Mammary epithelial cell (primary cell): Measurements from ENCODE around the gene TP73.

ENCODE experiments used
- EZH2 ChIP-seq: IDR thresholded peaks from 2 replicates; pipeline ENCODE4 v1.6.1; 2012; ENCODE audit warnings: low read length, inconsistent platforms, borderline replicate concordance
- TF ChIP-seq, protein P1 (sequence below), 2 donors: IDR thresholded peaks in 1 of 2; conservative IDR thresholded peaks in 1 of 2; 2 replicates each; pipeline ENCODE4 v1.5.1; 2011 to 2012; ENCODE audit warnings: inconsistent platforms in 2 of 2, low read length in 2 of 2, mild to moderate bottlenecking in 2 of 2, control low read depth in 1 of 2, low read depth in 1 of 2; ENCODE audit not compliant: insufficient read depth in 1 of 2; ENCODE audit errors: extremely low read depth in 1 of 2

GRCh38 chr1:3679098-3679555 is 26.8 kb downstream of the TP73 start:
- TF ChIP-seq, protein P1, sequence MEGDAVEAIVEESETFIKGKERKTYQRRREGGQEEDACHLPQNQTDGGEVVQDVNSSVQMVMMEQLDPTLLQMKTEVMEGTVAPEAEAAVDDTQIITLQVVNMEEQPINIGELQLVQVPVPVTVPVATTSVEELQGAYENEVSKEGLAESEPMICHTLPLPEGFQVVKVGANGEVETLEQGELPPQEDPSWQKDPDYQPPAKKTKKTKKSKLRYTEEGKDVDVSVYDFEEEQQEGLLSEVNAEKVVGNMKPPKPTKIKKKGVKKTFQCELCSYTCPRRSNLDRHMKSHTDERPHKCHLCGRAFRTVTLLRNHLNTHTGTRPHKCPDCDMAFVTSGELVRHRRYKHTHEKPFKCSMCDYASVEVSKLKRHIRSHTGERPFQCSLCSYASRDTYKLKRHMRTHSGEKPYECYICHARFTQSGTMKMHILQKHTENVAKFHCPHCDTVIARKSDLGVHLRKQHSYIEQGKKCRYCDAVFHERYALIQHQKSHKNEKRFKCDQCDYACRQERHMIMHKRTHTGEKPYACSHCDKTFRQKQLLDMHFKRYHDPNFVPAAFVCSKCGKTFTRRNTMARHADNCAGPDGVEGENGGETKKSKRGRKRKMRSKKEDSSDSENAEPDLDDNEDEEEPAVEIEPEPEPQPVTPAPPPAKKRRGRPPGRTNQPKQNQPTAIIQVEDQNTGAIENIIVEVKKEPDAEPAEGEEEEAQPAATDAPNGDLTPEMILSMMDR (conservative IDR thresholded peaks at IDR 0.05 in 1 of 2, IDR thresholded peaks at IDR 0.05 in 1 of 2; ENCODE audit: extremely low read depth in 1 of 2, insufficient read depth in 1 of 2, low read depth in 1 of 2, low read length in 2 of 2), result no peak
- no peak for TF ChIP-seq EZH2
